Endothelial cell of umbilical vein (primary cell): Measurements from ENCODE around the gene CASKIN1. TPM values are rescaled to one million over a fixed set of nuclear protein-coding genes. Genes with fewer than 3 reads are reported as not detected.

Experiments
- BruUV-seq: library from RNA; stranded (reverse); fragments of 400-500 nt; replicated peaks from 2 replicates; lab custom pipeline; 2021; lab: Mats Ljungman, UMichigan
- CTCF ChIA-PET: fragments of 300-600, 350-600 bp; sonication (Branson Sonifier 250); formaldehyde crosslinking; loops from one replicate; lab custom pipeline; 2021; ENCODE audit warnings: antibody characterized with exemption, inconsistent platforms; lab: Charles Lee
- POLR2A ChIA-PET: fragments of 300-600, 350-600 bp; sonication (Branson Sonifier 250); formaldehyde crosslinking; loops from one replicate; lab custom pipeline; 2021; ENCODE audit warnings: antibody characterized with exemption, inconsistent platforms; lab: Charles Lee
- DNase-seq: peaks from one replicate; pipeline ENCODE4 v3.0.0-alpha.2; 2011; ENCODE audit warnings: low read depth, low spot score
- FAIRE-seq: peaks from 2 replicates; lab custom pipeline; 2011; peaks lifted over from hg19 to GRCh38; lab: Jason Lieb, UNC
- H2AFZ ChIP-seq: 2 replicates; pipeline ENCODE4 v1.6.0; 2012; ENCODE audit warnings: low read depth, low read length, control low read depth, inconsistent platforms
- H3K27ac ChIP-seq: 2 replicates; pipeline ENCODE4 v1.5.1; 2011; ENCODE audit warnings: low read depth, mild to moderate bottlenecking, control low read depth, low read length, moderate library complexity; ENCODE audit not compliant: insufficient read depth
- H3K27me3 ChIP-seq, 2 experiments: 2 replicates each; pipeline versions ENCODE4 v1.6.0 to v1.6.1; 2011; ENCODE audit warnings: low read length in 2 of 2, mixed read lengths in 1 of 2; ENCODE audit not compliant: control insufficient read depth in 2 of 2, insufficient read depth in 2 of 2
- H3K36me3 ChIP-seq, 2 experiments: 2 replicates in 1 of 2; 3 replicates in 1 of 2; pipeline ENCODE4 v1.5.1; 2011; ENCODE audit warnings: low read length in 2 of 2, mild to moderate bottlenecking in 1 of 2, moderate library complexity in 1 of 2; ENCODE audit not compliant: control insufficient read depth in 2 of 2, insufficient read depth in 2 of 2; ENCODE audit errors: extremely low read depth in 1 of 2
- H3K4me1 ChIP-seq: 3 replicates; pipeline ENCODE4 v1.5.1; 2011; ENCODE audit warnings: mild to moderate bottlenecking, low read length; ENCODE audit not compliant: control insufficient read depth, insufficient read depth; ENCODE audit errors: extremely low read depth
- H3K4me2 ChIP-seq: 2 replicates; pipeline ENCODE4 v1.6.1; 2011; ENCODE audit warnings: low read length, control low read depth, mixed read lengths; ENCODE audit not compliant: insufficient read depth
- H3K4me3 ChIP-seq, 3 experiments: fragments of 200-600 bp in 1 of 3; sonication (generic), shearing (Covaris generic) in 1 of 3; replicated peaks in 1 of 3; 2 replicates each; pipeline ENCODE4 v1.5.1; 2011 to 2016; ENCODE audit warnings: control low read depth in 3 of 3, low read length in 3 of 3, mild to moderate bottlenecking in 2 of 3, inconsistent platforms in 1 of 3, low read depth in 1 of 3, moderate library complexity in 1 of 3; ENCODE audit not compliant: insufficient read depth in 1 of 3
- H3K79me2 ChIP-seq: 2 replicates; pipeline ENCODE4 v1.6.0; 2012; ENCODE audit warnings: low read length, inconsistent platforms; ENCODE audit not compliant: control insufficient read depth, insufficient read depth
- H3K9ac ChIP-seq: replicated peaks from 2 replicates; pipeline ENCODE3; 2011; ENCODE audit warnings: low read length, control low read depth; ENCODE audit not compliant: insufficient read depth; ENCODE audit errors: extremely low read depth
- H3K9me1 ChIP-seq: replicated peaks from 3 replicates; pipeline ENCODE4 v1.6.0; 2011; ENCODE audit warnings: mild to moderate bottlenecking, low read length; ENCODE audit not compliant: control insufficient read depth, insufficient read depth; ENCODE audit errors: extremely low read depth
- H3K9me3 ChIP-seq: replicated peaks from 2 replicates; pipeline ENCODE4 v1.5.1; 2012; ENCODE audit warnings: low read length, inconsistent platforms; ENCODE audit not compliant: control insufficient read depth, insufficient read depth
- H4K20me1 ChIP-seq: replicated peaks from 2 replicates; pipeline ENCODE3; 2011; ENCODE audit warnings: mild to moderate bottlenecking, low read length; ENCODE audit not compliant: control insufficient read depth, insufficient read depth; ENCODE audit errors: extremely low read depth
- EZH2 ChIP-seq: IDR thresholded peaks from 2 replicates; pipeline ENCODE4 v1.6.1; 2012; ENCODE audit warnings: borderline replicate concordance, low read depth, mild to moderate bottlenecking, moderate library complexity, low read length, inconsistent platforms; ENCODE audit not compliant: severe bottlenecking
- FOS ChIP-seq: IDR thresholded peaks from 2 replicates; pipeline ENCODE4 v1.6.1; 2011; ENCODE audit warnings: mild to moderate bottlenecking, low read length, moderate library complexity, borderline replicate concordance; ENCODE audit not compliant: insufficient read depth
- GATA2 ChIP-seq: IDR thresholded peaks from 2 replicates; pipeline ENCODE4 v1.7.0; 2011; ENCODE audit warnings: low read depth, mild to moderate bottlenecking, moderate library complexity, mixed read lengths, low read length; ENCODE audit not compliant: insufficient read length, insufficient read depth
- JUN ChIP-seq: IDR thresholded peaks from 2 replicates; pipeline ENCODE4 v1.6.1; 2011; ENCODE audit warnings: borderline replicate concordance, low read depth; ENCODE audit not compliant: insufficient read length, insufficient read depth
- POLR2A ChIP-seq: IDR thresholded peaks from 2 replicates; pipeline ENCODE4 v1.6.1; 2012; ENCODE audit warnings: low read depth, mild to moderate bottlenecking, control low read depth, low read length
- POLR2AphosphoS5 ChIP-seq: IDR thresholded peaks from 2 replicates; pipeline ENCODE4 v1.6.1; 2012; ENCODE audit warnings: low read depth, mild to moderate bottlenecking, control low read depth, low read length, moderate library complexity; ENCODE audit not compliant: insufficient read depth
- dilution Hi-C: fragments of 300-500 bp; cut with MboI; formaldehyde crosslinking; loops from one replicate; pipeline ENCODE4 v1.15.0; 2019; ENCODE audit warnings: low sequenced_read_pairs; ENCODE audit not compliant: extremely low pct_ligation_motif_present
- intact Hi-C: fragments of 100-400 bp; cut with micrococcal nuclease; formaldehyde crosslinking; loops from one replicate; pipeline ENCODE4 v1.10.0; 2022
- polyA plus RNA-seq, 4 experiments: library from polyadenylated mRNA; depleted of rRNA in 3 of 4; stranded (reverse) in 3 of 4; unstranded in 1 of 4; fragments of >200 nt; gene quantifications; 2 replicates each; pipeline versions ENCODE4 v1.2.1 to v1.2.3, GENCODE V29; 2011 to 2012; ENCODE audit warnings: missing spikeins in 1 of 4
- total RNA-seq: library from RNA; stranded (reverse); gene quantifications from 2 replicates; pipeline ENCODE4 v1.2.3, GENCODE V29; 2021
- TF ChIP-seq, protein P1 (sequence below), 2 donors: IDR thresholded peaks; 1 replicate in 1 of 2; 2 replicates in 1 of 2; pipeline ENCODE4 v1.5.1; 2011; ENCODE audit warnings: low read length in 2 of 2, mild to moderate bottlenecking in 2 of 2, moderate library complexity in 2 of 2, control low read depth in 1 of 2, inconsistent platforms in 1 of 2, low read depth in 1 of 2; ENCODE audit not compliant: insufficient read depth in 1 of 2; ENCODE audit errors: extremely low read depth in 1 of 2
- TF ChIP-seq, protein P2 (sequence below): IDR thresholded peaks from 2 replicates; pipeline ENCODE4 v1.6.1; 2011; ENCODE audit not compliant: insufficient read depth, insufficient read length

The CASKIN1 gene
- total and polyA plus RNA-seq, 2 donors (not counting 3 experiments of a cell fraction or from before 2014, with no cell fraction given): 0.11 to 0.58 TPM

DNA sequence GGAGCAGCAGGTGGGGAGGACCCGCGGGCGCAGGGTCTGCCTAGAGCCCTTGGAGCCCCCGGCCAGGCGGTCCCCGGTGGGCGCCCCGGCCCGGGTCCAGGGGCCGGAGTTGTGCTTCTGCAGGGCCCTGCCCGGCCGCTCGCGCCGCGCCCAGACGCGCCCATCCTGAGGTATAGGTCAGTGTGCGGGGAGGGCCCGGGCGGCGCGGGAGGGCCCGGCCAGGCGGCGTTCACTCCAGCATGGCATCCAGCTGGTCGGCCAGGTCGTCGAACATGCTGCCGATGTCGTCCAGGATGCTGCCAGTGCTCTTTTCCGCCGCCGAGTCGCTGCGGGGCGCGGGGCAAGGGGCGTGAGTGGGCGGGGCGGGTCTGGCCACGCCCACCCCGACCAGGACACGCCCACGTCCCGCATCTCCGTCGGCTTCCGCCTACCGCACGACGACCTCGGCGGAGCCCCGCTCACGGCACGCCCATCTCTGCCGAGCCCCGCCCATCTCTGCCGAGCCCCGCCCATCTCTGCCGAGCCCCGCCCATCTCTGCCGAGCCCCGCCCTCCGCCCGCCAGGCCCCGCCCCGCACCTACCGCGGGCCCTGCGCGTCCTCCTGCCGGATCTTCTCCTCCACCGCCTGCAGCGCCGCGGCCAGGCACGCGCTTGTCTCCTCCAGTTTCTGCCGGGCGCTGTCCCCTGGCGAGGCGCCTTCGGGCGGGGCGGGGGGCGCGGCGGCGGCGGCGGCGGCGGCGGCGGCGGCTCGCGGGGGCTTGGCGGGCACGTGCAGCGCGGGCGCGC is 17.9 kb downstream of the CASKIN1 start:
- H3K4me2 ChIP-seq: no peak overlapping the region
- H3K4me1 ChIP-seq: no peaks in the 10 kb centered on the region
- peaks cover 5% of the 10 kb centered on the region for H3K79me2 ChIP-seq
- no TSS peak for BruUV-seq
- no peak overlapping the region for H3K27ac ChIP-seq
- no peak overlapping the region for H3K4me3 ChIP-seq
- H4K20me1 ChIP-seq: no peaks in the 10 kb centered on the region
- TF ChIP-seq GATA2 (no peak), POLR2A (peak; percentile 53), FOS (no peak), JUN (no peak), EZH2 (no peak), POLR2AphosphoS5 (no peak)
- TF ChIP-seq, protein P1, sequence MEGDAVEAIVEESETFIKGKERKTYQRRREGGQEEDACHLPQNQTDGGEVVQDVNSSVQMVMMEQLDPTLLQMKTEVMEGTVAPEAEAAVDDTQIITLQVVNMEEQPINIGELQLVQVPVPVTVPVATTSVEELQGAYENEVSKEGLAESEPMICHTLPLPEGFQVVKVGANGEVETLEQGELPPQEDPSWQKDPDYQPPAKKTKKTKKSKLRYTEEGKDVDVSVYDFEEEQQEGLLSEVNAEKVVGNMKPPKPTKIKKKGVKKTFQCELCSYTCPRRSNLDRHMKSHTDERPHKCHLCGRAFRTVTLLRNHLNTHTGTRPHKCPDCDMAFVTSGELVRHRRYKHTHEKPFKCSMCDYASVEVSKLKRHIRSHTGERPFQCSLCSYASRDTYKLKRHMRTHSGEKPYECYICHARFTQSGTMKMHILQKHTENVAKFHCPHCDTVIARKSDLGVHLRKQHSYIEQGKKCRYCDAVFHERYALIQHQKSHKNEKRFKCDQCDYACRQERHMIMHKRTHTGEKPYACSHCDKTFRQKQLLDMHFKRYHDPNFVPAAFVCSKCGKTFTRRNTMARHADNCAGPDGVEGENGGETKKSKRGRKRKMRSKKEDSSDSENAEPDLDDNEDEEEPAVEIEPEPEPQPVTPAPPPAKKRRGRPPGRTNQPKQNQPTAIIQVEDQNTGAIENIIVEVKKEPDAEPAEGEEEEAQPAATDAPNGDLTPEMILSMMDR (IDR thresholded peaks at IDR 0.05; ENCODE audit: extremely low read depth in 1 of 2, insufficient read depth in 1 of 2, low read depth in 1 of 2, low read length in 2 of 2): no peak
- TF ChIP-seq, protein P2, sequence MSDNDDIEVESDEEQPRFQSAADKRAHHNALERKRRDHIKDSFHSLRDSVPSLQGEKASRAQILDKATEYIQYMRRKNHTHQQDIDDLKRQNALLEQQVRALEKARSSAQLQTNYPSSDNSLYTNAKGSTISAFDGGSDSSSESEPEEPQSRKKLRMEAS: no peak
- no peaks in the 10 kb centered on the region for H3K9me3 ChIP-seq
- DNase-seq: peak; percentile 44
- H3K9me1 ChIP-seq: no peaks in the 10 kb centered on the region
- H3K36me3 ChIP-seq: peaks cover 16 to 32% of the 10 kb centered on the region in 2 experiments
- dilution Hi-C loops: no loop called here
- H3K27me3 ChIP-seq: no peaks in the 10 kb centered on the region
- intact Hi-C loops: no loop called here
- peak; percentile 75 for FAIRE-seq
- no peak overlapping the region for H2AFZ ChIP-seq
- ChIA-PET POLR2A (interaction anchor here (1.1 kb wide), 1 partner anchor 23 kb away, joined by 3 read pairs; the partner anchor contains the start of gene TRAF7), CTCF (no interaction called here)
- H3K9ac ChIP-seq: no peak overlapping the region
